ENCODE data around the gene PDE3A. TPM values are rescaled to one million over a fixed set of nuclear protein-coding genes. Genes with fewer than 3 reads are reported as not detected.

PDE3A gene
- total RNA-seq, 1 experiment from 2014 or later: 0.80 TPM

GRCh38 chr12:20393707-20394106, 25.4 kb downstream of the PDE3A start:
- CTCF ChIA-PET: no interaction called here
- intact Hi-C loops (cut with micrococcal nuclease; ENCODE audit: unreplicated experiment): no loop called here
- H3K27me3 ChIP-seq (replicated peaks; ENCODE audit: insufficient read depth, low read depth, low read length, poor library complexity): peaks cover 10% of the 10 kb centered on the region
- H3K4me1 ChIP-seq (ENCODE audit: insufficient read depth, low read length, poor library complexity, severe bottlenecking): no peaks in the 10 kb centered on the region
- H3K36me3 ChIP-seq (ENCODE audit: insufficient read depth, low read length, poor library complexity, severe bottlenecking): no peaks in the 10 kb centered on the region
- no TSS peak for BruUV-seq (replicated peaks)
- TF ChIP-seq EZH2 (IDR thresholded peaks at IDR 0.05; ENCODE audit: borderline replicate concordance, low read depth, low read length, poor library complexity, severe bottlenecking): no peak
- TF ChIP-seq CTCF (conservative IDR thresholded peaks at IDR 0.05; ENCODE audit: low read depth, low read length): no peak
- POLR2A ChIA-PET (ENCODE audit: low non-redundant PET): no interaction called here
- H3K9me3 ChIP-seq (ENCODE audit: low read depth, low read length, poor library complexity, severe bottlenecking): no peaks in the 10 kb centered on the region
- no peak overlapping the region for H3K4me3 ChIP-seq (ENCODE audit: low read depth, low read length, poor library complexity, severe bottlenecking)
- DNase-seq (ENCODE audit: low spot score): no peak
- H3K27ac ChIP-seq (ENCODE audit: low read depth, low read length, poor library complexity, severe bottlenecking): no peak overlapping the region

DNA sequence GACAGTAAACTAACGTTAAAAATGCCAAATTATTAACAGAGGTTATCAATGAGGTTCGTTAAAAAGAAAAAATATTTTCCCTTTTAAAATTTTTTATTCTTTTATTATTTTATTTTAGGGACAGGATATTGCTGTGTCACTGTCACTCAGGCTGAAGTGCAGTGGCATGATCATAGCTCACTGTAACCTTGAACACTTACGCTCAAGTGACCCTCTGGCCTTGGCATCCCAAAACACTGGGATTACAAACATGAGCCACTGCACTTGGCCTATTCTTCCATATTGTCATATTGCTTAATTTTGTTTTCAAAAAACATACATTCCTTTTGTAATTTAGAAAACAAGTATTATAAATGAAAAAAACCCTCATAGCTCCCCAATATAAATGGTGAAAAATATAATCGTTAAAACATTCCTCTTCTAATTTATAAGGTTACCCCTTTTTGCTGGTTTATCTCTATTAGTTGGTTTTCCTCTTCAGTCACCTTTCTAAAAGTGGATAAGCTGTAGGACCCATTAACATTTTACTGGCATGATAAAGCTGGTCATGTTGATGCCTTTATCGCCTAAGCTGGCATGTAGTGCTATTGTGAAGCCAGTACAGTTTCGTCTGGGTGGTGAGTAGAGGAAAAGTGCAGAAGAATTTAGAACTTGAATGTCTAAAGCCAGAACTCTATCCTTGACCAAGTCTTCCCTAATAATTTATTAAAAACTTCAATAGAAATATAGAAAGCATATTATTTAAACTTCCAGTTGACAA, 27.6 kb downstream of the PDE3A start:
- H3K9me3 ChIP-seq (ENCODE audit: low read depth, low read length, poor library complexity, severe bottlenecking): no peaks in the 10 kb centered on the region
- no peaks in the 10 kb centered on the region for H3K4me1 ChIP-seq (ENCODE audit: insufficient read depth, low read length, poor library complexity, severe bottlenecking)
- ChIA-PET POLR2A (ENCODE audit: low non-redundant PET) (interaction anchor here (0.7 kb wide), 1 partner anchor 513 kb away, joined by 3 read pairs; no protein-coding TSS in a partner anchor), CTCF (no interaction called here)
- H3K27me3 ChIP-seq (replicated peaks; ENCODE audit: insufficient read depth, low read depth, low read length, poor library complexity): peaks cover 10% of the 10 kb centered on the region
- H3K36me3 ChIP-seq (ENCODE audit: insufficient read depth, low read length, poor library complexity, severe bottlenecking): no peaks in the 10 kb centered on the region
- no peak for DNase-seq (ENCODE audit: low spot score)
- intact Hi-C loops (cut with micrococcal nuclease; ENCODE audit: unreplicated experiment): no loop called here
- H3K4me3 ChIP-seq (ENCODE audit: low read depth, low read length, poor library complexity, severe bottlenecking): no peak overlapping the region
- TF ChIP-seq EZH2 (IDR thresholded peaks at IDR 0.05; ENCODE audit: borderline replicate concordance, low read depth, low read length, poor library complexity, severe bottlenecking) (no peak), CTCF (conservative IDR thresholded peaks at IDR 0.05; ENCODE audit: low read depth, low read length) (no peak)
- H3K27ac ChIP-seq (ENCODE audit: low read depth, low read length, poor library complexity, severe bottlenecking): no peak overlapping the region
- no TSS peak for BruUV-seq (replicated peaks)

DNA sequence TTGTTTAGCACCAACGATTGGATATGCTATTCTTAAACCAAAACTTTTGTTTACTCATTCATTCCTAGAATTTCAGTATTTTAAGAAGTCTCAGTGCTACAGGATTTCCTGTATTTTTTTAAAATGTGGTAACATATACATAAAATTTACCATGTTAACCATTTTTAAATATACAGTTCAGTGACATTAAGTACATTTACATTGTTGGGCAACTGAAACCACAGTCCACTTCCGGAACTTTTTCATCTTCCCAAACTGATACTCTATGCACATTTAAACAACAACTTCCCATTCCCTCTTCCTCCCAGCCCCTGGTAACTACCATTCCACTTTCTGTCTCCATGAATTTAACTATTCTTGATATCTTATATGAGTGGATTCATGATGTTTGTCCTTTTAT, 30.3 kb downstream of the PDE3A start:
- Histone ChIP-seq H3K9me3 (ENCODE audit: low read depth, low read length, poor library complexity, severe bottlenecking) (no peaks in the 10 kb centered on the region), H3K27ac (ENCODE audit: low read depth, low read length, poor library complexity, severe bottlenecking) (no peak overlapping the region), H3K4me1 (ENCODE audit: insufficient read depth, low read length, poor library complexity, severe bottlenecking) (no peaks in the 10 kb centered on the region), H3K4me3 (ENCODE audit: low read depth, low read length, poor library complexity, severe bottlenecking) (no peak overlapping the region), H3K36me3 (ENCODE audit: insufficient read depth, low read length, poor library complexity, severe bottlenecking) (no peaks in the 10 kb centered on the region), H3K27me3 (replicated peaks; ENCODE audit: insufficient read depth, low read depth, low read length, poor library complexity) (peaks cover 10% of the 10 kb centered on the region)
- intact Hi-C loops (cut with micrococcal nuclease; ENCODE audit: unreplicated experiment): no loop called here
- CTCF ChIA-PET: no interaction called here
- POLR2A ChIA-PET (ENCODE audit: low non-redundant PET): no interaction called here
- TF ChIP-seq EZH2 (IDR thresholded peaks at IDR 0.05; ENCODE audit: borderline replicate concordance, low read depth, low read length, poor library complexity, severe bottlenecking): no peak
- TF ChIP-seq CTCF (conservative IDR thresholded peaks at IDR 0.05; ENCODE audit: low read depth, low read length): no peak
- no peak for DNase-seq (ENCODE audit: low spot score)
- BruUV-seq (replicated peaks): no TSS peak
